Kidney (tissue), 11 donors: ENCODE measurements around the gene NPY4R2. TPM values are rescaled to one million over a fixed set of nuclear protein-coding genes. Genes with fewer than 3 reads are reported as not detected.
"Not testable (repeated sequence)": the region's sequence is repeated elsewhere in the genome, so short reads cannot be mapped to it uniquely, and the experiment has no call there.

ENCODE experiments used
- DNase-seq, 5 donors: peaks; one replicate each; pipeline ENCODE4 v3.0.0-alpha.2; 2013 to 2020
- FAIRE-seq: peaks from 2 replicates; lab custom pipeline; 2012; peaks lifted over from hg19 to GRCh38; lab: Jason Lieb, UNC
- H3K27ac ChIP-seq, 2 donors: one replicate each; pipeline ENCODE4 v1.7.0; 2013; ENCODE audit warnings: low read depth in 2 of 2, low read length in 2 of 2, inconsistent platforms in 1 of 2
- H3K27me3 ChIP-seq: one replicate; pipeline ENCODE4 v1.7.1; 2013; ENCODE audit warnings: low read length, inconsistent platforms; ENCODE audit not compliant: control insufficient read depth, insufficient read depth
- H3K36me3 ChIP-seq, 3 donors: one replicate each; pipeline versions ENCODE4 v1.7.0 to v1.7.1; 2013; ENCODE audit warnings: low read length in 3 of 3, control low read depth in 1 of 3, inconsistent platforms in 1 of 3; ENCODE audit not compliant: insufficient read depth in 3 of 3, control insufficient read depth in 2 of 3
- H3K4me1 ChIP-seq, 3 donors: one replicate each; pipeline versions ENCODE4 v1.7.0 to v1.7.1; 2013; ENCODE audit warnings: low read length in 3 of 3, inconsistent platforms in 1 of 3, low read depth in 1 of 3; ENCODE audit not compliant: control insufficient read depth in 2 of 3, insufficient read depth in 2 of 3
- H3K4me3 ChIP-seq, 3 donors: one replicate each; pipeline versions ENCODE4 v1.7.0 to v1.8.1; 2013; ENCODE audit warnings: low read length in 3 of 3, control low read depth in 1 of 3, inconsistent platforms in 1 of 3
- H3K9ac ChIP-seq, 3 donors: one replicate each; pipeline versions ENCODE4 v1.7.0 to v1.7.1; 2013; ENCODE audit warnings: low read length in 3 of 3, control low read depth in 1 of 3, inconsistent platforms in 1 of 3
- H3K9me3 ChIP-seq, 3 donors: one replicate each; pipeline versions ENCODE4 v1.7.0 to v1.7.1; 2013; ENCODE audit warnings: low read length in 3 of 3, control low read depth in 1 of 3, inconsistent platforms in 1 of 3; ENCODE audit not compliant: control insufficient read depth in 2 of 3, insufficient read depth in 1 of 3
- intact Hi-C: fragments of 100-400 bp; cut with DNase I; formaldehyde crosslinking; loops from one replicate; pipeline ENCODE4 v1.11.1; 2022
- polyA plus RNA-seq: library from polyadenylated mRNA; stranded (reverse); fragments of 350-450 nt; fragmentation: Illumina TruSeq; extraction: RNeasy Lipid Tissue Mini Kit (QIAGEN cat#74804); gene quantifications from one replicate; pipeline ENCODE4 v1.2.3, GENCODE V29; 2014; ENCODE audit warnings: low read depth, low replicate concordance; ENCODE audit not compliant: insufficient read depth
- total RNA-seq: library from RNA; stranded (reverse); fragmentation: NEBNext Ultra II Directional; extraction: Animal tissue kit (Norgen Biotek cat#: 25700); gene quantifications from one replicate; pipeline ENCODE4 v1.2.1, GENCODE V29; 2021
- donor health status: control.
- donor health status: control.
- donor health status: DM: yes; HTN: yes; CAD: no.
- donor health status: Normal renal cell carcinoma (clear cell type).

Gene NPY4R2
- total and polyA plus RNA-seq, 2 donors from 2014 or later, result not detected

DNA sequence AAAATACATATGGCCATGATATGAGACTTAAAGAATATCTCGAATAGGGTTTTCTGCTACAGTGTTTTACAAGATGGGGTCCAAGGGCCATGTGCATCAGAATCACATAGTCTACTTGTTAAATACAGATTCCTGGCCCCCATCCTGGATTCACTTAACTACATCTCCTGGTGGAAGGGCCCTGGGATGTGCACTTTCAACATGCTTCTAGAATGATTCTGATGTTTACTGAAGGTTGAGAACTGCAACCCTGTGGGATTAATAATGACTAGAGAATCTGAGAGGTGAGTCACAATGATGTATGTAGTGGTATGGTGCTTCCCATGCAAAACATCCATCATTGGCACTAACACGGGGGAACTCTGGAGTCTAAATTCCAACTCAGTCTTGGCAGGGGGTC, 2.1 kb downstream of the NPY4R2 start:
- H3K27me3 ChIP-seq, H3K9me3 ChIP-seq, H3K27ac ChIP-seq, intact Hi-C loops, H3K4me3 ChIP-seq, DNase-seq, H3K36me3 ChIP-seq, H3K4me1 ChIP-seq, FAIRE-seq, H3K9ac ChIP-seq: not testable (repeated sequence)

DNA sequence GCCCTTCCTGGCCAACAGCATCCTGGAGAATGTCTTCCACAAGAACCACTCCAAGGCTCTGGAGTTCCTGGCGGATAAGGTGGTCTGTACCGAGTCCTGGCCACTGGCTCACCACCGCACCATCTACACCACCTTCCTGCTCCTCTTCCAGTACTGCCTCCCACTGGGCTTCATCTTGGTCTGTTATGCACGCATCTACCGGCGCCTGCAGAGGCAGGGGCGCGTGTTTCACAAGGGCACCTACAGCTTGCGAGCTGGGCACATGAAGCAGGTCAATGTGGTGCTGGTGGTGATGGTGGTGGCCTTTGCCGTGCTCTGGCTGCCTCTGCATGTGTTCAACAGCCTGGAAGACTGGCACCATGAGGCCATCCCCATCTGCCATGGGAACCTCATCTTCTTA, 4.0 kb downstream of the NPY4R2 start:
- H3K27ac ChIP-seq, H3K36me3 ChIP-seq, FAIRE-seq, H3K4me1 ChIP-seq, H3K4me3 ChIP-seq, H3K27me3 ChIP-seq, H3K9ac ChIP-seq, DNase-seq, H3K9me3 ChIP-seq, intact Hi-C loops: not testable (repeated sequence)

DNA sequence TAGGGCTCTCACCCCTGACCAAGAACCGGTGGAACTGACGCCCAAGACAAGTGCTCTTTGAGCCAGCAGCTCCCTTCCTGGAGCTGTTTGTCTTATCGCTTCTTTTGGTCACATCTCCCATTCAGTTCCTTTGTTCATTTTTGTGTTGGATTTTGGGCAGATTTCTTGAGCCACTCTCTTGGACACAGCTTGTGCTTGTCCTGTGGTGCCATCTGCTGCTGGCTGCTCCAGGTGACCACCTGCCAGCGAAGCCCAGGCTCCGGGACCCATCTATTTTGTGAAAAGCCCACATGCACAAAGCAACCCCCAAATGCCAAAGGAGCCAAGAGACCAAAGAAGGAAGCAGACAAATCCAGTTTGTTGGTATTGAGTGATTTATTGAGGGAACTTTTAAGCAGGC, 6.2 kb downstream of the NPY4R2 start:
- H3K27me3 ChIP-seq, FAIRE-seq, H3K9ac ChIP-seq, H3K4me1 ChIP-seq, H3K27ac ChIP-seq, H3K9me3 ChIP-seq, H3K4me3 ChIP-seq, H3K36me3 ChIP-seq, intact Hi-C loops, DNase-seq: not testable (repeated sequence)

DNA sequence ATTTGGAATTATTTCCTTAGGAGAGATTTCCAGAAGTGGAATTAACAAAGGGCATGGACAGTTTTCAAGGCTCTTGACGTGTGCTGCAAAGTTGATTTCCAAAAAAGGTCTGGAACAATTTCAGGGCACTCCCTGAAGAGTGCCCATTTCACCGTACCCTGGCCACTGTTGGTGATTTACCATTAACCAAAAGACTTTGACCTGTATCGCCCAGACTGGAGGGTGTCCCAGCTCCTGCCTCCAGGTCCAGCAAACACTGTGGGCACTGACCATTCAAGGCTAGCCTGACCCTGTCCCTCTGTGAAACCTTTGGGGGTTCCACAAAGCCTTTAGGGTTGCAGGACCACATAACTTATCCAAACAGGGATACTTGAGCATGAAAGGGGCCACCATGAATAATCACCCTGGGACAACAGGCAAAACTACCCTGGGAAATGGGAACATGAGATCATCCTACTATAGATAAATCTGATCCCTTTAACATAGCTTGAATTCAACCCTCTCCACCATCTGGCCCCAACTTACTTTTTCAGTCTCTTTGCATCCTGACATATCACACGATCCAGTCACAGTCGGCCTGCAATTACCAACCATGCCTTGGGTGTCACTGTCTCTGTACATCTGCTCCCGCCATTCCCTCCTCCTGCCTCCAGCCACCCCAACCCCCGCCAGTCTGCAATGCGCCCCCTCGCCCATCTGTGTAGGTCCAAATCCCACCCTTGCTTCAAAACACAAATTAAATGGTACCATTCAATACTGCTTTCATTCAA, 8.9 kb downstream of the NPY4R2 start:
- DNase-seq, H3K36me3 ChIP-seq, intact Hi-C loops, H3K27me3 ChIP-seq, H3K4me3 ChIP-seq, H3K4me1 ChIP-seq, FAIRE-seq, H3K27ac ChIP-seq, H3K9me3 ChIP-seq, H3K9ac ChIP-seq: not testable (repeated sequence)

DNA sequence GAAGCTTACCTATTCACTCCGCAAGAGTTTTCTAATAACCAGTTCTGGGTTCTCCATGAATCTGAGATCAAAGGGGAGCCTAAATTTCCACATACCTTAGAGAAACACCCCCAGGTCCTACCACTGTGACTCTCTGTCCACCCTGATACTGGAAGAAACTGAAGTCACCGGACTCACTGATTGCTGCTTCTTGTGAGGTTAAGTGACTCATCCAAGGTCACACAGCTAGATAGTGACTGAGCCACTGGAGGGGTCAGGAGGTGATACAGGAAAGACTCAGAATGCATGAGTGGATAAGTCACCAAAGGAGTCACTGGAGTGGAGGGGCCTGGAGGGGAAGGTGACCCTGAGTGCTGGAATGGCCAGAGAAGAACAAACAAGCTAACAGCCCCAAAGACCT, 9.8 kb downstream of the NPY4R2 start:
- H3K4me1 ChIP-seq, H3K9me3 ChIP-seq, FAIRE-seq, H3K9ac ChIP-seq, H3K4me3 ChIP-seq, H3K27ac ChIP-seq, H3K36me3 ChIP-seq, H3K27me3 ChIP-seq, DNase-seq, intact Hi-C loops: not testable (repeated sequence)

DNA sequence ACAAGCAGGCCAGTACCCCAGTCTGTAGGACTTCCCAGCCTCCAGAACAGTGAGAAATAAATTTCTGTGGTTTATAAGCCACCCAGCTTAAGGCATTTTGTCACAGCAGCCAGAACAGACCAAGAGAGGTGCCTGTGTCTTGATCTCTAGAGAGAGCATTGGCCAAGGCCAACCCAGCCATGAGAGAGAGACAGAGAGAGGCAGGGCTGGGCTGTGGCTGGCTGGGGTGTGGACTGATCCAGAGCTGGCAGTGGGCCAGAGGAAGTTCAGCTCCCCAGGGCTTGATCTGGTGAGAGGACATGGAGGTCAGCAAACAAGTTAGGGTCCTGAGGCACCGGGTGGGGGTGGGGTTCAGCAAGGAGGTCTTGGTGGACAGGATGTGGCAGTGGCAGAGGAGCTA, 14.4 kb downstream of the NPY4R2 start:
- H3K4me3 ChIP-seq, H3K27ac ChIP-seq, intact Hi-C loops, DNase-seq, H3K27me3 ChIP-seq, FAIRE-seq, H3K9me3 ChIP-seq, H3K9ac ChIP-seq, H3K36me3 ChIP-seq, H3K4me1 ChIP-seq: not testable (repeated sequence)

DNA sequence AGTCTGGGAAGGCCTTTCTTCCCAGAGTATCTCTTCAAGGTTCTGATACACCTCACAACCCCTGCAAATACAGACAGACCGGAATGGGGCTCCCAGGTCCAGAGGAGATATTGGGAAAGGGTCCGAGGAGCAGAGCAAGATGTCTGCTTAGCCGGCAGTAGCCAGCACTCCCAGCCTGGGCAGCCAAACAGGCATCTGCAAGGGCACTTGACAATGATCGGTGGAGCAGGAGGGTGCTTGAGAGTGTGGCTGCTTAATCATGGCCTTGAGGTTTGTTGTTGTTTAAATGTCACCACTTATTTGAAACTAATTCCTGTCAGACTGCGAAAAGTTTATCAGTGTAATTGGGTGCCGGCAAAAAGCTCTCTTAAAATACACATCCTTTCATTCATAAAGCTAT, 15.0 kb downstream of the NPY4R2 start:
- H3K9ac ChIP-seq, H3K4me1 ChIP-seq, H3K9me3 ChIP-seq, H3K36me3 ChIP-seq, DNase-seq, FAIRE-seq, H3K4me3 ChIP-seq, H3K27me3 ChIP-seq, intact Hi-C loops, H3K27ac ChIP-seq: not testable (repeated sequence)

DNA sequence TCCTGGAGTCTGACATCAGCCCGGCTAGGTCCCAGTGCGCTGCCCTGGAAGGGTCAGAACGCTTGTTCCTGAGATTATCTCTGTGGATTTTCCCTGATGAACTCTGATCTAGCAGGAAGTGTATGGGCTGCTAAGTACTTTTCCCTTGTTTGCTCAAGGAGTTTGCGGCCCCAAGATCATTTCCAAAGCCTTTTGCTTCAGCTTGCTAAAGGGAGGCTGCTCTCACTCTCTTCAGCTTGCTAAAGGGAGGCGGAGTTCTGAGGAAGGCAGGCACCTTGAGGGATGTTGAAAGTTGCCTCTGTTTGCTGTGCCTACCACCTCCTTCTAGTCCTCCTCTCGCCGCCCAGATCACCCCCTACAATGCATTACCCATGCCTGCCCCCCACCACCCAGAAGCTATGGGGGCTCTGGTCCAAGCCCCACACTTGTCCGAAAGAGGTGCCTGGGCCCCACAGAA, 18.3 kb downstream of the NPY4R2 start:
- H3K9ac ChIP-seq, DNase-seq, H3K27me3 ChIP-seq, H3K9me3 ChIP-seq, H3K36me3 ChIP-seq, FAIRE-seq, H3K27ac ChIP-seq, H3K4me1 ChIP-seq, intact Hi-C loops, H3K4me3 ChIP-seq: not testable (repeated sequence)
